ENCODE results near the gene KLK6. TPM values are rescaled to one million over a fixed set of nuclear protein-coding genes. Genes with fewer than 3 reads are reported as not detected.

KLK6 gene
- total RNA-seq, 2 experiments from 2014 or later: not detected

DNA sequence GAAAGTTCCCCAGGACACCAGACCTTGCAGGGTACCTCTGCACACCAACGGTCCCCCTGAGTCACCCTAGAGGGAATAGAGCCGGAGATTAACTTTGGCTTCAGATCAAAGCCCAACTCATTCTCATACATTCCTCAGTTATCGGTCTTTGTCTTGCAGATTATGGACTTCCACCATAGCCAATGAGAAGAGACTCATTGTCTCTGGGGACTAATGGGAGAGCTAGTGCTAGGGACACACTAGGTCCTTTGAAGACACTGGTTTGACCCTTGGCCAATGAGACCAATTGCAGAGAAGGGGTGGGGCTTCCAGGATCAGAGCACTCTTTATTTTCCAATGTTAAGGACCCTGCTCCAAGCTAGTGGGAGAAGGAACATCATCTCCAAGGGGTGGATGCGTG lies 8.2 kb upstream of the KLK6 start:
- Histone ChIP-seq H3K4me3 (ENCODE audit: low read length) (no peak overlapping the region), H3K4me1 (ENCODE audit: insufficient read depth, low read length) (no peaks in the 10 kb centered on the region), H3K36me3 (ENCODE audit: insufficient read depth, low read length) (no peaks in the 10 kb centered on the region), H3K27me3 (ENCODE audit: control insufficient read depth in 1 of 2, insufficient read depth in 2 of 2, low read length in 2 of 2) (peaks cover 3 to 28% of the 10 kb centered on the region in 2 experiments), H3K27ac (ENCODE audit: low read depth in 1 of 2, low read length in 2 of 2) (no peak overlapping the region), H3K9me3 (ENCODE audit: control insufficient read depth in 1 of 2, insufficient read depth in 1 of 2, low read length in 2 of 2) (no peaks in the 10 kb centered on the region)
- CTCF ChIA-PET: no interaction called here
- DNase-seq (no peak), ATAC-seq (ENCODE audit: poor library complexity) (no peak)
- Mint-ChIP-seq H3K36me3 (ENCODE audit: low read depth) (no peaks in the 10 kb centered on the region), H3K9me3 (no peaks in the 10 kb centered on the region), H3K27me3 (peaks cover 75% of the 10 kb centered on the region), H3K27ac (no peak overlapping the region), H3K4me1 (ENCODE audit: low read depth) (no peaks in the 10 kb centered on the region), H3K4me3 (no peak overlapping the region)
- POLR2A ChIA-PET: no interaction called here
- TF ChIP-seq, protein P1, sequence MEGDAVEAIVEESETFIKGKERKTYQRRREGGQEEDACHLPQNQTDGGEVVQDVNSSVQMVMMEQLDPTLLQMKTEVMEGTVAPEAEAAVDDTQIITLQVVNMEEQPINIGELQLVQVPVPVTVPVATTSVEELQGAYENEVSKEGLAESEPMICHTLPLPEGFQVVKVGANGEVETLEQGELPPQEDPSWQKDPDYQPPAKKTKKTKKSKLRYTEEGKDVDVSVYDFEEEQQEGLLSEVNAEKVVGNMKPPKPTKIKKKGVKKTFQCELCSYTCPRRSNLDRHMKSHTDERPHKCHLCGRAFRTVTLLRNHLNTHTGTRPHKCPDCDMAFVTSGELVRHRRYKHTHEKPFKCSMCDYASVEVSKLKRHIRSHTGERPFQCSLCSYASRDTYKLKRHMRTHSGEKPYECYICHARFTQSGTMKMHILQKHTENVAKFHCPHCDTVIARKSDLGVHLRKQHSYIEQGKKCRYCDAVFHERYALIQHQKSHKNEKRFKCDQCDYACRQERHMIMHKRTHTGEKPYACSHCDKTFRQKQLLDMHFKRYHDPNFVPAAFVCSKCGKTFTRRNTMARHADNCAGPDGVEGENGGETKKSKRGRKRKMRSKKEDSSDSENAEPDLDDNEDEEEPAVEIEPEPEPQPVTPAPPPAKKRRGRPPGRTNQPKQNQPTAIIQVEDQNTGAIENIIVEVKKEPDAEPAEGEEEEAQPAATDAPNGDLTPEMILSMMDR (IDR thresholded peaks at IDR 0.05): no peak
- intact Hi-C loops (cut with DNase I, micrococcal nuclease): no loop called here

DNA sequence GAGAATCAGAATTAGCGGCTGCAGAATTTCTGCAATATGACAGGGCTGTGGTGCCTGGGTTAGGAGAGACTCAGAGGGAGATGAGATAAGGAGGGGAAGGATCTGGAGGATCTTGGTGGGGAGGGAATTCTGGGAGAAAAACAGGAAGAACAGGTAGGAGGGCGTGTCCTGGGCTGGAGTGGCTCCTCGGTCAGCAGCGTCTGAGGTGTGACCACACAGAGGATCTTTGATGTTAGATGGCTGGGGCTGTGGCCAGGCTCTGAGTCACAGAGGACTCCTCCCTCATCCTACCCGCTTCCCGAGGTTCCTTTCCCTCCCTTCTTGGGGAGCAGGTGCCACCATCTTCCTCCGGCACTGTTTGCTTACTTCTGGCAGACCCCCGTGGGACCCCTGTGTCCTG lies 6.4 kb upstream of the KLK6 start:
- peaks cover 5 to 18% of the 10 kb centered on the region in 2 experiments for H3K27me3 ChIP-seq (ENCODE audit: control insufficient read depth in 1 of 2, insufficient read depth in 2 of 2, low read length in 2 of 2)
- intact Hi-C loops (cut with DNase I, micrococcal nuclease): no loop called here
- TF ChIP-seq, protein P1 (IDR thresholded peaks at IDR 0.05): no peak
- DNase-seq (no peak), ATAC-seq (ENCODE audit: poor library complexity) (no peak)
- peaks cover 73% of the 10 kb centered on the region for H3K27me3 Mint-ChIP-seq
- no peaks in the 10 kb centered on the region for H3K36me3 ChIP-seq (ENCODE audit: insufficient read depth, low read length)
- POLR2A ChIA-PET: no interaction called here
- CTCF ChIA-PET: no interaction called here
- H3K36me3 Mint-ChIP-seq (ENCODE audit: low read depth): no peaks in the 10 kb centered on the region
- H3K27ac Mint-ChIP-seq: no peak overlapping the region
- no peak overlapping the region for H3K4me3 ChIP-seq (ENCODE audit: low read length)
- H3K4me1 Mint-ChIP-seq (ENCODE audit: low read depth): no peaks in the 10 kb centered on the region
- H3K4me3 Mint-ChIP-seq: no peak overlapping the region
- no peaks in the 10 kb centered on the region for H3K4me1 ChIP-seq (ENCODE audit: insufficient read depth, low read length)
- no peak overlapping the region for H3K27ac ChIP-seq (ENCODE audit: low read depth in 1 of 2, low read length in 2 of 2)
- H3K9me3 Mint-ChIP-seq: no peaks in the 10 kb centered on the region
- no peaks in the 10 kb centered on the region for H3K9me3 ChIP-seq (ENCODE audit: control insufficient read depth in 1 of 2, insufficient read depth in 1 of 2, low read length in 2 of 2)

DNA sequence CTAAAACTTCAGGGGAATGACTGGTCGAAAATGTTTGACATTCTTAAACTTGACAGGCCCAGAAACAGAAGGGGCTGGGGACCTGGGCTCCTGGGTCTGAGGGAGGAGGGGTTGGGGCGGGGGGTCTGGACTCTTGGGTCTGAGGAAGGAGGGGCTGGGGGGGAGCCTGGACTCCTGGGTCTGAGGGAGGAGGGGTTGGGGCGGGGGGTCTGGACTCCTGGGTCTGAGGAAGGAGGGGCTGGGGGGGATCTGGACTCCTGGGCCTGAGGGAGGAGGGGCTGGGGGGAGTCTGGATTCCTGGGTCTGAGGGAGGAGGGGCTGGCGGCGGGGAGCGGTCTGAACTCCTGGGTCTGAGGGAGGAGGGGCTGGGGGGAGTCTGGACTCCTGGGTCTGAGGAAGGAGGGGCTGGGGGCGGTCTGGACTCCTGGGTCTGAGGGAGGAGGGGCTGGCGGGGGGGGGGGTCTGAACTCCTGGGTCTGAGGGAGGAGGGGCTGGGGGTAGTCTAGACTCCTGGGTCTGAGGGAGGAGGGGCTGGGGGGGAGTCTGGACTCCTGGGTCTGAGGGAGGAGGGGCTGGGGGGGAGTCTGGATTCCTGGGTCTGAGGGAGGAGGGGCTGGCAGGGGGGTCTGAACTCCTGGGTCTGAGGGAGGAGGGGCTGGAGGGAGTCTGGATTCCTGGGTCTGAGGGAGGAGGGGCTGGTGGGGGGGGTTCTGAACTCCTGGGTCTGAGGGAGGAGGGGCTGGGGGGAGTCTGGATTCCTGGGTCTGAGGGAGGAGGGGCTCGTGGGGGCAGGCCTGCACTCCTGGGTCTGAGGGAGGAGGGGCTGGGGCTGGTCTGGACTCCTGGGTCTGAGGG lies 5.5 kb upstream of the KLK6 start:
- Mint-ChIP-seq H3K27me3 (peaks cover 81% of the 10 kb centered on the region), H3K36me3 (ENCODE audit: low read depth) (no peaks in the 10 kb centered on the region), H3K27ac (no peak overlapping the region), H3K4me3 (no peak overlapping the region), H3K9me3 (no peaks in the 10 kb centered on the region), H3K4me1 (ENCODE audit: low read depth) (no peaks in the 10 kb centered on the region)
- intact Hi-C loops (cut with DNase I, micrococcal nuclease): no loop called here
- TF ChIP-seq, protein P1 (IDR thresholded peaks at IDR 0.05): no peak
- H3K9me3 ChIP-seq (ENCODE audit: control insufficient read depth in 1 of 2, insufficient read depth in 1 of 2, low read length in 2 of 2): no peaks in the 10 kb centered on the region
- no peak for ATAC-seq (ENCODE audit: poor library complexity)
- POLR2A ChIA-PET: no interaction called here
- DNase-seq: no peak
- CTCF ChIA-PET: no interaction called here
- no peaks in the 10 kb centered on the region for H3K4me1 ChIP-seq (ENCODE audit: insufficient read depth, low read length)
- H3K36me3 ChIP-seq (ENCODE audit: insufficient read depth, low read length): no peaks in the 10 kb centered on the region
- no peak overlapping the region for H3K27ac ChIP-seq (ENCODE audit: low read depth in 1 of 2, low read length in 2 of 2)
- no peak overlapping the region for H3K4me3 ChIP-seq (ENCODE audit: low read length)
- peaks cover 5 to 13% of the 10 kb centered on the region in 2 experiments for H3K27me3 ChIP-seq (ENCODE audit: control insufficient read depth in 1 of 2, insufficient read depth in 2 of 2, low read length in 2 of 2)

Data from CD4-positive, alpha-beta T cell (primary cell).